TTC549 (cell line): Measurements from ENCODE around the gene ACAP3.

ENCODE experiments used
- FAIRE-seq: peaks from 2 replicates; lab custom pipeline; 2012; peaks lifted over from hg19 to GRCh38; lab: Jason Lieb, UNC

Gene ACAP3

DNA sequence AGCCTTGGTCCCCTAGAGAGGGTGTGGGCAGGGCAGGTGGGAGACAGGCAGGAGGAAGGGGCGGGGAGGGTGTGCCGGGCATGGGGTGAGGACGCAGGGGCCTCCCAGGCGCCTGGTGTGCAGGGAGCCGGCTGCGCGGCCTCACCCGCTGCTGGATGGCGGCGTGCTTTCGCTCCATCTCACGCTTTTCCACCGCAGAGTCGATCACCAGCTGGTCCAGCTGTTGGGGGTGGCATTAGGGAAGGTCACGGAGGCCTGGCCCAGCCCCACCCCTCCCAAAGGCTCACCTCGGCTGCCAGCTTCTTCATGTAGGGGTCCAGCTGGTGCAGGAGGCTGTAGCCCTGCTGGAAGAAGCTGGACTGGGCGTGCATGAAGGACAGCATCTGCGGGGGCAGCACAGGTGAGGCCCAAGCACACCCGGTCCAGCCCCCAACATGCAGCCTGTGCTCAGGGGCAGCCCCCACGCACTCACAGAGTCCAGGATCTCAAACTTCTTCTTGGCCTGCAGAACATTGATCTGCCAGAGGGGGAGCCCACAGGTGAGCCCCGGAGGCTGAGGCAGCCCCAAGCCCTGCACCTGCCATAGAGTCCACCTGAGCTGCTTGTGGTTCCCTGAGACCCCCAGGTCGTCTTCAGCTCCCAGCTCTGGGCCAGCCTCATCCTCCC is 7.9 kb downstream of the ACAP3 start:
- no peak for FAIRE-seq

DNA sequence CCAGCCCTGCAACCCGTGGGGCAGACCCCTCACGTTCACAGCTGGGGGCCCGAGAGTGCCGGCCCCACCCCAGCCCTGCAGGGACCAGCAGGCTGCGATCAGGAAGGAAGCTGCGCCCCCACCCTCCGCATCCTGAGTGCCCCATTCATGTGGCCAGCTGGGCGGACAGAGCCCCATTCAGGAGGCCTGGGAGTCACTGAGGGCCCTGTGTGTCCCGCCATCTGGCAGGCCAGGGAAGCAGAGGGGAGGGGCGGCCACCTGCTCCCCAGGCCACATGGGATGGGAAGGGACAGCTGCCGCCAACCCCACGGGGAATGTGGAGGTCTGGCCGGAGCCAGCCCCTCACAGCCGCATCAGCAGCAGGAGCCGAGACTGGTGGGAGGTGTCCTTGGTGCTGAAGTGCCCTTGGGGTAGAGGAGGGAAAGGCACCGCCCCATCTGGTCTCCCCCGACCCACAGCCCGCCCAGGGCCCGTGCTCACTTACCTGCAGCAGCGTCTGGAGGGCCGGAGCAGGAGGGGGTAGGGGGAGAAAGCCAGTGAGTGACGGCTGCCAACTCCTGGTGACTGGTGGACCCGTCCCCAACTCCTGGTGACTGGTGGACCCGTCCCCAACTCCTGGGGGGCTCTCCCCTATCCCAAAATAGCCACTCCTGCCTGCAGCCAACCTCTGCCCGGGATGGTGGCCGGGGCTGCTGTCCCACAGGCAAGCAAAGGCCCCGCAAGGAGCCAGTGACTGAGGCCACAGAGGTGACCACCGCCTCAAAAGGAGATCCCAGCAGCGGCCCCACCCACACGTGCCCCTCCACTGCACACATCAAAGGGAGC is 8.7 kb downstream of the ACAP3 start:
- no peak for FAIRE-seq

- no peak for FAIRE-seq
Observed at GRCh38 chr1:1297802-1298424, 9.8 kb downstream of the ACAP3 start.

DNA sequence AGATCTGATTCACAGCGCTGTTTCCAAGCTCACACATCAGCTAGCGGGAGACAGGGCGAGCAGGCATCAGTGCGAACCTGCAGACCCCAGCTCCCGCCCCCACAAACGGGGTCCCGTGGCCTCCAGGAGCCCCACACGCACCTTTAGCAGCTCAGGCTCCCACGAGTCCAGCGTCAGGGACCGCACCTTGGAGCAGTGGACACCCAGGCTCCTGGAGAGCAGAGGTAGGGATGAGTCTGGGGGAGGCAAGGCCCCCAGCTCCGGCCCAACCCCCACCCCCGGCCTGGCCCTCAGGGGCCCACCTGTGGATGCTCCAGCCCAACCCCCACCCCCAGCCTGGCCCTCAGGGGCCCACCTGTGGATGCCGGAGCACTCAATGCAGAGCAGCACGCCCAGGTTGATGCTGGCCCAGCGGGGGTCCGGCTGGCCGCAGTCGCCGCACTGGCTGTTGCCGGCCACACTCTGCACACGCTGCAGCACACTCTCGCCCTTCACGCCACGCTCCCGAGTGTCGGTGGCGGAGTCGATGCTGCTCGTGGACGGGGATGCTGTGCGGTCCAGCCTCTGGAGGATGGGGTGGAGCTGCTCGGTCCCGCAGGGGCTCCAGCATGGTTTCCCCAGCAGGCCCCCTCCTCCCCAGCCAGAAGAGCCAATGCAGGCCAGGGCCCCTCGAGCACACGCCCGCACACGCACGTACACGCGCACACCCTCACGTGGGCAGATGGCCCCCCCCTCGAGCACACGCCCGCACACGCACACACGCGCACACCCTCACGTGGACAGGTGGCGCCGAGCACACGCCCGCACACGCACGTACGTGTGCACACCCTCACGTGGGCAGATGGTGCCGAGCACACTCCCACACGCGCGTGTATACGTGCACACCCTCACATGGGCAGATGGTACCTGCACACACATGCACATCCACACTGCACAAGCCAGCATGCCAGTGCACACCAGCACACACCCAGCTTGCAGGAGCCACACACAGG is 11.4 kb downstream of the ACAP3 start:
- FAIRE-seq: no peak

- FAIRE-seq: no peak
Observed at GRCh38 chr1:1295154-1295923, 12.4 kb downstream of the ACAP3 start.

- FAIRE-seq: no peak
Observed at GRCh38 chr1:1294250-1294890, 13.4 kb downstream of the ACAP3 start.

GRCh38 chr1:1293263-1294249 is 14.2 kb downstream of the ACAP3 start:
- no peak for FAIRE-seq

- no peak for FAIRE-seq
Observed at GRCh38 chr1:1292851-1293250, 14.9 kb downstream of the ACAP3 start.

DNA sequence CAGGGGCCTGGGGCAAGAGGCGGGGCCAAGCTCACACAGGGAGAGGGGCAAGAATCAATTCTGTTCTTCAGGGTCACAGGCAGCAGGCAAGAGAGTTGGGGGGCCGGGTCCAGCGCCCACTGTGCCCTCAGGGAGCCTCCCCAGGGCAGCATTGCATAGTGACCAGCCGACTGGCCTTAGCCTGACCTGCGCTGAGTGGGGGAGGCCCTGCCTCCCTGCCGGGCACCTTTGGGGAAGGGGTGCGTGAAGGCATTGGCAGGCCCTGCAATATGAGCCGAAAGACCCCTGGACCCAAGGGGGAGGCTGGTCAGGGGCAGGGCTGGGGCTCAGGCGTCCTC is 15.3 kb downstream of the ACAP3 start:
- FAIRE-seq: no peak

GRCh38 chr1:1291548-1292441 is 15.9 kb downstream of the ACAP3 start:
- no peak for FAIRE-seq

GRCh38 chr1:1291023-1291528 is 16.7 kb downstream of the ACAP3 start:
- FAIRE-seq: no peak

DNA sequence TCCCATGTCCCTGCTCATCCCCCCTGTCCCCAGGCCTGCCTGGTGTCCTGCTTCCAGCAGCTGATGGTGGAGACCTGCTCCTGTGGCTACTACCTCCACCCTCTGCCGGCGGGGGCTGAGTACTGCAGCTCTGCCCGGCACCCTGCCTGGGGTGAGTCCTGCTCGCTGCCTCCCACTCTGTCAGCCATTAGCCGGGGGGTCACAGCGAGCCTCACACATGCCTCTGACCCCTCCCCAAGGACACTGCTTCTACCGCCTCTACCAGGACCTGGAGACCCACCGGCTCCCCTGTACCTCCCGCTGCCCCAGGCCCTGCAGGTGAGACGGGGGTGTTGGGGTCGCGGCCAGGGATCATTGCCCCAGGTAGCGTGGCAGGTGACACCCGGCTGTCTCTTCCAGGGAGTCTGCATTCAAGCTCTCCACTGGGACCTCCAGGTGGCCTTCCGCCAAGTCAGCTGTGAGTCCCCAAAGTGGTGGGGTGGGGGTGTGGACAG is 17.4 kb downstream of the ACAP3 start:
- no peak for FAIRE-seq

GRCh38 chr1:1287288-1288110 is 20.2 kb downstream of the ACAP3 start:
- no peak for FAIRE-seq

GRCh38 chr1:1286313-1287261 is 21.1 kb downstream of the ACAP3 start:
- no peak for FAIRE-seq

DNA sequence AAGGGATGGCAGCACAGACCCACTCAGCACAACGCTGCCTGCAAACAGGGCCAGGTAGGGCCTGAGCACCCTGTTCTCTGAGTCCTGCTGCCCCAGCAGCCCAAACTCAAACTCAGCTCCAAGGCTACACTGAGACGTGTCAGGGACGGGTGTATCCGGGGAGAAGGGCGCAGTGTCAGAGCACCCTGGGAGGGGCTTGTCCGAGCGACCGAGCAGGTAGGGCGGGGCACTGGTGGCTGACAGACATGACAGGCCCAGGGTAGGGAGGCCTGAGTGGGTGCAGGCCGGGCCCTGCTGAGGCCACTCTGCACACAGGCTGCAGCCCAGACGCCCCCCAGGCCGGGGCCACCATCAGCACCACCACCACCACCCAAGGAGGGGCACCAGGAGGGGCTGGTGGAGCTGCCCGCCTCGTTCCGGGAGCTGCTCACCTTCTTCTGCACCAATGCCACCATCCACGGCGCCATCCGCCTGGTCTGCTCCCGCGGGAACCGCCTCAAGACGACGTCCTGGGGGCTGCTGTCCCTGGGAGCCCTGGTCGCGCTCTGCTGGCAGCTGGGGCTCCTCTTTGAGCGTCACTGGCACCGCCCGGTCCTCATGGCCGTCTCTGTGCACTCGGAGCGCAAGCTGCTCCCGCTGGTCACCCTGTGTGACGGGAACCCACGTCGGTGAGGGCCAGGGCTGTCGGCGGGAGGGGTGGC is 22.0 kb downstream of the ACAP3 start:
- no peak for FAIRE-seq
